ENCODE data around the gene UMAD1.
A peak's percentile ranks its signal among the peaks of the same experiment; 100 is the strongest.

Gene UMAD1

GRCh38 chr7:7681191-7681935, 40.8 kb downstream of the UMAD1 start:
- no peaks in the 10 kb centered on the region for H3K27me3 ChIP-seq
- peaks cover 0 to 5% (median 0%) of the 10 kb centered on the region in 11 experiments; a peak in 3 of 22 replicates for H3K36me3 ChIP-seq
- H3K4me3 ChIP-seq: no peak overlapping the region
- H3K27ac ChIP-seq: 0 out of 22 replicates have a peak overlapping the region, but pooled peaks of 3 of the 11 experiments have one; percentile 0 to 37 (median 35)
- peaks cover 0 to 9% (median 8%) of the 10 kb centered on the region in 11 experiments; a peak in 16 of 22 replicates for H3K9me3 ChIP-seq (replicated peaks in 1 of 11)
- no peak overlapping the region for H3K4me2 ChIP-seq
- H3K9ac ChIP-seq: no peak overlapping the region; a peak in 1 of 22 replicates
- peaks cover 0 to 13% (median 3%) of the 10 kb centered on the region in 10 experiments; a peak in 6 of 20 replicates for H3K4me1 ChIP-seq
- H4K20me1 ChIP-seq: no peaks in the 10 kb centered on the region; a peak in 1 of 22 replicates
- no peak for TF ChIP-seq Cebpa-rat (IDR thresholded peaks at IDR 0.05)

- Histone ChIP-seq H3K27me3 (no peaks in the 10 kb centered on the region), H4K20me1 (no peaks in the 10 kb centered on the region; a peak in 1 of 22 replicates), H3K36me3 (peaks cover 0 to 5% (median 0%) of the 10 kb centered on the region in 11 experiments; a peak in 3 of 22 replicates), H3K4me1 (peaks cover 0 to 13% (median 3%) of the 10 kb centered on the region in 10 experiments; a peak in 6 of 20 replicates), H3K4me2 (0 out of 22 replicates have a peak overlapping the region, but pooled peaks of 1 of the 11 experiments have one; percentile 10), H3K9ac (no peak overlapping the region), H3K9me3 (replicated peaks in 1 of 11) (peaks cover 0 to 9% (median 8%) of the 10 kb centered on the region in 11 experiments; a peak in 16 of 22 replicates), H3K27ac (no peak overlapping the region), H3K4me3 (no peak overlapping the region)
- no peak for TF ChIP-seq Cebpa-rat (IDR thresholded peaks at IDR 0.05)
These were observed 41.4 kb downstream of the UMAD1 start for GRCh38 chr7:7681936-7682329.

GRCh38 chr7:7682861-7683260, 42.3 kb downstream of the UMAD1 start:
- Histone ChIP-seq H3K4me3 (no peak overlapping the region), H3K9me3 (replicated peaks in 1 of 11) (peaks cover 0 to 3% (median 2%) of the 10 kb centered on the region in 11 experiments; a peak in 13 of 22 replicates), H3K4me2 (no peak overlapping the region), H3K9ac (no peak overlapping the region), H4K20me1 (no peaks in the 10 kb centered on the region; a peak in 1 of 22 replicates), H3K27me3 (no peaks in the 10 kb centered on the region), H3K4me1 (peaks cover 0 to 19% (median 4%) of the 10 kb centered on the region in 10 experiments; a peak in 7 of 20 replicates), H3K27ac (no peak overlapping the region), H3K36me3 (peaks cover 0 to 3% (median 0%) of the 10 kb centered on the region in 11 experiments; a peak in 1 of 22 replicates)
- TF ChIP-seq Cebpa-rat (IDR thresholded peaks at IDR 0.05): no peak

GRCh38 chr7:7686811-7687508, 46.4 kb downstream of the UMAD1 start:
- Histone ChIP-seq H3K27ac (no peak overlapping the region), H3K9ac (no peak overlapping the region), H3K4me2 (no peak overlapping the region), H3K9me3 (replicated peaks in 1 of 11) (no peaks in the 10 kb centered on the region; a peak in 1 of 22 replicates), H3K36me3 (no peaks in the 10 kb centered on the region), H4K20me1 (no peaks in the 10 kb centered on the region), H3K27me3 (no peaks in the 10 kb centered on the region), H3K4me3 (no peak overlapping the region), H3K4me1 (peaks cover 0 to 14% (median 2%) of the 10 kb centered on the region in 10 experiments; a peak in 7 of 20 replicates)
- TF ChIP-seq Cebpa-rat (IDR thresholded peaks at IDR 0.05): no peak

- H3K9ac ChIP-seq: no peak overlapping the region
- no peaks in the 10 kb centered on the region for H4K20me1 ChIP-seq
- no peak for TF ChIP-seq Cebpa-rat (IDR thresholded peaks at IDR 0.05)
- H3K9me3 ChIP-seq (replicated peaks in 1 of 11): no peaks in the 10 kb centered on the region; a peak in 1 of 22 replicates
- H3K4me3 ChIP-seq: no peak overlapping the region
- H3K4me2 ChIP-seq: peak overlapping the region in 4 of 11 experiments; percentile 18 to 36 (median 30); a peak in 4 of 22 replicates
- no peak overlapping the region for H3K27ac ChIP-seq
- H3K27me3 ChIP-seq: no peaks in the 10 kb centered on the region
- peaks cover 0 to 11% (median 0%) of the 10 kb centered on the region in 10 experiments; a peak in 5 of 20 replicates for H3K4me1 ChIP-seq
- no peaks in the 10 kb centered on the region for H3K36me3 ChIP-seq
These were observed 47.2 kb downstream of the UMAD1 start for GRCh38 chr7:7687800-7688199.

- no peak for TF ChIP-seq Cebpa-rat (IDR thresholded peaks at IDR 0.05)
- H3K4me2 ChIP-seq: peak overlapping the region in 4 of 11 experiments; percentile 18 to 36 (median 30); a peak in 3 of 22 replicates
- no peaks in the 10 kb centered on the region for H4K20me1 ChIP-seq
- no peak overlapping the region for H3K9ac ChIP-seq
- H3K27me3 ChIP-seq: no peaks in the 10 kb centered on the region
- no peaks in the 10 kb centered on the region for H3K36me3 ChIP-seq
- no peak overlapping the region for H3K4me3 ChIP-seq
- no peaks in the 10 kb centered on the region; a peak in 1 of 22 replicates for H3K9me3 ChIP-seq (replicated peaks in 1 of 11)
- H3K27ac ChIP-seq: no peak overlapping the region
- peaks cover 0 to 11% (median 0%) of the 10 kb centered on the region in 10 experiments; a peak in 5 of 20 replicates for H3K4me1 ChIP-seq
These were observed 47.8 kb downstream of the UMAD1 start for GRCh38 chr7:7688310-7688709.

GRCh38 chr7:7688956-7689355, 48.4 kb downstream of the UMAD1 start:
- H3K9ac ChIP-seq: no peak overlapping the region
- H3K4me2 ChIP-seq: no peak overlapping the region
- no peak for TF ChIP-seq Cebpa-rat (IDR thresholded peaks at IDR 0.05)
- peaks cover 0 to under 1% (median 0%) of the 10 kb centered on the region in 11 experiments; a peak in 1 of 22 replicates for H3K9me3 ChIP-seq (replicated peaks in 1 of 11)
- H4K20me1 ChIP-seq: no peaks in the 10 kb centered on the region
- no peak overlapping the region for H3K4me3 ChIP-seq
- no peaks in the 10 kb centered on the region for H3K27me3 ChIP-seq
- peaks cover 0 to 11% (median 0%) of the 10 kb centered on the region in 10 experiments; a peak in 5 of 20 replicates for H3K4me1 ChIP-seq
- no peak overlapping the region for H3K27ac ChIP-seq
- no peaks in the 10 kb centered on the region for H3K36me3 ChIP-seq

GRCh38 chr7:7693881-7694280, 53.3 kb downstream of the UMAD1 start:
- TF ChIP-seq Cebpa-rat (IDR thresholded peaks at IDR 0.05): no peak
- Histone ChIP-seq H3K27me3 (no peaks in the 10 kb centered on the region), H3K9me3 (replicated peaks in 1 of 11) (peaks cover 0 to 10% (median 0%) of the 10 kb centered on the region in 11 experiments; a peak in 2 of 22 replicates), H3K36me3 (0 out of 22 replicates have a peak, but pooled peaks cover 0 to 4% (median 0%) of the 10 kb centered on the region in 11 experiments), H4K20me1 (no peaks in the 10 kb centered on the region), H3K9ac (no peak overlapping the region), H3K4me3 (no peak overlapping the region), H3K4me2 (no peak overlapping the region), H3K27ac (no peak overlapping the region), H3K4me1 (peaks cover 0 to 11% (median 4%) of the 10 kb centered on the region in 10 experiments; a peak in 15 of 20 replicates)

All from BLaER1 treated with 17β-estradiol and CSF1 and Interleukin-3, amounts not matched to agents 10 nM and 100 nM (cell line).